WI38 (cell line): ENCODE data around the gene OLFM2.
"Not testable (repeated sequence)": the region's sequence is repeated elsewhere in the genome, so short reads cannot be mapped to it uniquely, and the experiment has no call there.

ENCODE experiments used
- H3K4me3 ChIP-seq: 2 replicates; pipeline ENCODE4 v1.5.1; 2011; ENCODE audit warnings: low read depth, mild to moderate bottlenecking, control low read depth, low read length
- TF ChIP-seq, protein P1 (sequence below): IDR thresholded peaks from 2 replicates; pipeline ENCODE4 v1.5.1; 2012; ENCODE audit warnings: low read depth, mild to moderate bottlenecking, control low read depth, low read length

OLFM2 gene

DNA sequence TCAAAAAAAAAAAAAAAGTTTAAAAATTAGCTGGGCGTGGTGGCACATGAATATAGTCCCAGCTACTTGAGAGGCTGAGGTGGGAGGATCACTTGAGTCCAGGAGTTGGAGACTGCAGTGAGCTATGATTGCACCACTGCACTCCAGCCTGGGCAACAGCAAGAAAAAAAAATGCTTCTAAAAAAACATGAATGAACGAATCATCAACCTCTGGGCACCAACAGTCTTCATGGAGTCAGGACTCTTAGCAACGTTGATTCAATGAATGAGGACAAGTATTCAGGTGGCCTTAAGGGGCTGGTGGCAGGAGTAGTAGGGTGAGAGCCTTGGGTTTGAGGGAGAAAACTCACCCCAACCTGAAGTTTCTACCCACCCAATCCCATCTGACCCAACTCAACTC is 20.6 kb upstream of the OLFM2 start:
- H3K4me3 ChIP-seq = no peak overlapping the region
- TF ChIP-seq, protein P1, sequence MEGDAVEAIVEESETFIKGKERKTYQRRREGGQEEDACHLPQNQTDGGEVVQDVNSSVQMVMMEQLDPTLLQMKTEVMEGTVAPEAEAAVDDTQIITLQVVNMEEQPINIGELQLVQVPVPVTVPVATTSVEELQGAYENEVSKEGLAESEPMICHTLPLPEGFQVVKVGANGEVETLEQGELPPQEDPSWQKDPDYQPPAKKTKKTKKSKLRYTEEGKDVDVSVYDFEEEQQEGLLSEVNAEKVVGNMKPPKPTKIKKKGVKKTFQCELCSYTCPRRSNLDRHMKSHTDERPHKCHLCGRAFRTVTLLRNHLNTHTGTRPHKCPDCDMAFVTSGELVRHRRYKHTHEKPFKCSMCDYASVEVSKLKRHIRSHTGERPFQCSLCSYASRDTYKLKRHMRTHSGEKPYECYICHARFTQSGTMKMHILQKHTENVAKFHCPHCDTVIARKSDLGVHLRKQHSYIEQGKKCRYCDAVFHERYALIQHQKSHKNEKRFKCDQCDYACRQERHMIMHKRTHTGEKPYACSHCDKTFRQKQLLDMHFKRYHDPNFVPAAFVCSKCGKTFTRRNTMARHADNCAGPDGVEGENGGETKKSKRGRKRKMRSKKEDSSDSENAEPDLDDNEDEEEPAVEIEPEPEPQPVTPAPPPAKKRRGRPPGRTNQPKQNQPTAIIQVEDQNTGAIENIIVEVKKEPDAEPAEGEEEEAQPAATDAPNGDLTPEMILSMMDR = no peak

DNA sequence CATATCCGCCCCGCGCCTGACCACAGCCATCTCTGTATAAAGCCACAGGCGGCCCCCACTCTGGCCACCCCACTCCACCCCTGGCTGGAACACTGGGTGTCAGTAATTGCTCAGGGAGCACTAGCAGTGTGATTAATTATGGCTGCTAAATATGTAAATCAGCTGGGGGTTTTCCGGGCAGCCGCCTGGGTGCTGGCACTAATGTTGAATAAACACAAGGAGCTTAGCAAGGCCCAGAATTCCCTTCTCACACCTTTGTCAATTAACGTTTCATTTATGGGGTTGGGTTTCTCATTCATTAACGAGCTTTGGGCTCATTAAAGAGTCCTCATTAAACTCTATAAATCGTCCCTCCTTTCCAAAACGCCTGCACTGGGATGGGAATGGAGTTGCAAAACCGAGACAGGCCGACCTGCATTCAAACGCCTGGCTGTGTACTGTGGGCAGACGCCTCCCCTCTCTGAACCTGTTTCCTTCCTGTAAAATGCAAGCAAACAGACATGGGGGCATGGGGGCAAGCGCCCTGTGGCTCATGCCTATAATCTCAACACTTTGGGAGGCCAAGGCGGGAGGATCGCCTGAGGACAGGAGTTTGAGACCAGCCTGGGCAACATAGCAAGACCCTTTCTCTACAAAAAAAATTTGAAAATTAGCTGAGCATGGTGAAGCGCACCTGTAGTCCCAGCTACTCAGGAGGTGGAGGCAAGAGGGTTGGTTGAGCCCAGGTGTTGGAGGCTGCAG is 17.7 kb upstream of the OLFM2 start:
- no peak overlapping the region for H3K4me3 ChIP-seq
- TF ChIP-seq, protein P1 = no peak

DNA sequence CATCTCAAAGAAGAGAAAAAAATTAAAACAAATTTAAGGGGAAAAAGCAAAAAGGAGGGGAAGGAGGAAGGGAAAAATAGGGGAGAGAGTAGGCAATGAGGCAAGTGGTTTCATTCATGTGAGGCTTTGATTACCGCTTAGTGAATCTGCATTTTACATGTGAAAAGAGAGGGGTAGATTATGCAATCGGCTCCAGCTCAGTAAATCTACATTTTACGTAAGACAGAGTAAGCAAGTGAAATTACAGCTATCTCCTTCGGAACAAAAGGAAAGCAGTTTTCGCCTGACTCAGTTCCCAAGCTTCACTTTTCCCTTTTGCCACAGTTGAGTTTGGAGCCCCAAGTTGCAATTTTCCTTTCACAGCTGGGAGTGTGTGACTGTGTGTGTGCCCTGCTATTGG is 16.0 kb upstream of the OLFM2 start:
- TF ChIP-seq, protein P1 = no peak
- no peak overlapping the region for H3K4me3 ChIP-seq

DNA sequence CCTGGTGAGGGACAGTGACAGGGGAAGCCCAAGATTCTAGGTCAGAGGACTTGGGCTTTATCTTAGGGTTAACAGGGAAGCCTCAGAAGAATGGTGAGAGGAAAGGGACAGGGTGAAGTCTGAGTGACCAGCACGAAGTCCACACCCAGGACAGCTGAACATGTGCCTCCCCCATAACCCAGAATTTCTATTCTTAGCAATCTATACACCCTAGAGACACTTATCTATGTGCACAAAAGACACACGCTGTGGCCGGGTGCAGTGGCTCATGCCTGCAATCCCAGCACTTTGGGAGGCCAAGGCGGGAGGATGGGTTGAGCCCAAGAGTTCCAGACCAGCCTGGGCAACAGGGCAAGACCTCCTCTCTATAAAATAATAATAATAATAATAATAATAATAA is 11.1 kb upstream of the OLFM2 start:
- no peak overlapping the region for H3K4me3 ChIP-seq
- TF ChIP-seq, protein P1 = no peak

DNA sequence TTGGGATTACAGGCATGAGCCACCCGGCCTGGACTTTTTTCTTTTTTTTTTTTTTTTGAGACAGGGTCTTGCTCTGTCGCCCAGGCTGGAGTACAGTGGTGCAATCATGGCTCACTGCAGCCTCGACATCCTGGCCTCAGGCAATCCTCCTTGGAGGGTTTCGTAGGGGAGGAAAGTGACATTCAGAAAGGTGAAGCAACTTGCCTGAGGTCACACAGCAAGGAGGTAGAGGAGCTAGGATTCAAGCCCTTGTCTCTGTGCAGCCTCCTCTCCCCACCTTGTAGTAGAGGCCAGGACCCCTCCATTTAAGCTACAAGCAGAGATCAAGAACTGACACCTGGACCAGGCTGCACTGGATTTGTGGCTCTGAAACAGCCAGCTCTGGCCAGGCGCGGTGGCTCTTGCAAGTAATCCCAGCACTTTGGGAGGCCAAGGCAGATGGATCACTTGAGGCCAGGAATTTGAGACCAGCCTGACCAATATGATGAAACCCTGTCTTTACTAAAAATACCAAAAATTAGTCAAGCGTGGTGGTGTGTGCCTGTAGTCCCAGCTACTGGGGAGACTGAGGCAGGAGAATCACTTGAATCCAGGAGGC is 10.3 kb upstream of the OLFM2 start:
- H3K4me3 ChIP-seq = not testable (repeated sequence)

DNA sequence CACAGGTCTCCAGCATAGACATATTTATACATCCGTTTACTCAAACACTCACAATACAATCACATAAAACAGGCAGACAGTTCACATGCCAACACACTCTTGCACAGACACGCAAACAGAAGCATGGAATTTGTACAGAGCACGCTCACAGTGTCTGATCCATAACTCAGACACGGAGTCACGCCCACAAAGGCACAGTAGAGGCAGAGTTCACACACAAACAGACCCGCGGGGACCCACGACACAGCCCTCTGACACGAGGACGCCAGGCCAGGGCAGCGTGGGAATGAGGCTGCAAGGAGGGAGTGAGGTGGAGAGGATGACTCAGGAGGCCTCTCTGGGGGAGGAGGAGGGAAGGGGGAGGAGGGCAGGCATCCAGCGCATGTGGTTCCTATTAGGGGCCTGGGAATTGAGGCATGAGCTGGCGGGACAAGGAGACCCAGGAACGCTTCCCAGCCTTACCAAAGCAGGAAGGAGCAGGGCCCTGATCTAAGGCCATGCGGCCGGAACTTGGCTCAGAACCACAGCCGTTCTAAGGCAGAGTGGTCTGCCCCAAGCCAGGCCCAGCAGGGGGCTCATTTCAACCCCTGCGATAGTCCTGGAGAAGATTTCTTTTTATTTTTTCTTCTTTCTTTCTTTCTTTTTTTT is 9.1 kb upstream of the OLFM2 start:
- peak overlapping the region; percentile 16; the same call in 1 of the 2 replicates for H3K4me3 ChIP-seq
- TF ChIP-seq, protein P1 = no peak

DNA sequence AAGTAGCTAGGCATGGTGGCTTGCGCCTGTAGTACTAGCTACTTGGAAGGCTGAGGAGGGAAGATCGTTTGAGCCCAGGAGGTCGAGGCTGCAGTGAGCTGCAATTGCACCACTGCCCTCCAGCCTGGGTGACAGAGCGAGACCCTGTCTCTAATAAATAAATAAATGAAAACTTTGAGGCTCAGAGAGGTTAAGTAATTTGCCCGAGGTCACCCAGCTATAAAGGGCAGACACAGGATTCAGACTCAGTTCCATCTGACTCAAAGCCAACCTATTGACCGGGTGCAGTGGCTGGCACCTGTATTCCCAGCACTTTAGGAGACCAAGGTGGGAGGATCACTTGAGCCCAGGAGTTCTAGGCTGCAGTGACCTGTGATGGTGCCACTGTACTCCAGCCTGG is 7.4 kb upstream of the OLFM2 start:
- H3K4me3 ChIP-seq = no peak overlapping the region
- TF ChIP-seq, protein P1 = no peak
